MM.1S (cell line): ENCODE results near the gene NRXN3.

ENCODE experiments used
- EZH2 ChIP-seq: fragments of 300-600 bp; sonication (generic); optimal IDR thresholded peaks from 2 replicates; pipeline ENCODE3; 2017; ENCODE audit warnings: low read depth, mild to moderate bottlenecking, antibody characterized with exemption, low read length, mixed read lengths
- EZH2phosphoT487 ChIP-seq: fragments of 300-600 bp; sonication (generic); IDR thresholded peaks from 2 replicates; pipeline ENCODE4 v1.6.1; 2018; ENCODE audit warnings: antibody characterized with exemption, low read length
- TF ChIP-seq, protein P1 (sequence below): fragments of 300-600 bp; sonication (generic); IDR thresholded peaks from 2 replicates; pipeline ENCODE4 v1.5.1; 2016; ENCODE audit warnings: antibody characterized with exemption, low read length, mixed read lengths

DNA sequence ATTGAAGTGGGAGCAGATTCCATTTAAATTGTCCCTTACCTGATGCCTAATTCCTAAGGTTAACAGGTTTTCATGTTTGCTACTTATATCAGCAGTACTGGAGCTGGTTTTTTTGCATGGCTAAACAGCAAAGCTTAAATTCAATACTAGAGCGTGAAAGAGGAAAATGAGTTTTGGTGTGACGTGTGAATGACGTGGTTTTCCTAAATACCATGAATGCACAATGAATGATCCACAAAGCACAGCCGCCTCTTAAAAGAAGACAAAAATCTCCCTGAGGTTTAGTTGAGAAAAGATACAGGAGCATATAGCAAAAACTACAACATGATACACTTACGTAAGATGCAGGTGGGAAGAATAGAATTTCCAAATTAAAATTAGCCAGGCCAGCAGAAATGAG lies 1310.0 kb downstream of the NRXN3 start:
- TF ChIP-seq, protein P1, sequence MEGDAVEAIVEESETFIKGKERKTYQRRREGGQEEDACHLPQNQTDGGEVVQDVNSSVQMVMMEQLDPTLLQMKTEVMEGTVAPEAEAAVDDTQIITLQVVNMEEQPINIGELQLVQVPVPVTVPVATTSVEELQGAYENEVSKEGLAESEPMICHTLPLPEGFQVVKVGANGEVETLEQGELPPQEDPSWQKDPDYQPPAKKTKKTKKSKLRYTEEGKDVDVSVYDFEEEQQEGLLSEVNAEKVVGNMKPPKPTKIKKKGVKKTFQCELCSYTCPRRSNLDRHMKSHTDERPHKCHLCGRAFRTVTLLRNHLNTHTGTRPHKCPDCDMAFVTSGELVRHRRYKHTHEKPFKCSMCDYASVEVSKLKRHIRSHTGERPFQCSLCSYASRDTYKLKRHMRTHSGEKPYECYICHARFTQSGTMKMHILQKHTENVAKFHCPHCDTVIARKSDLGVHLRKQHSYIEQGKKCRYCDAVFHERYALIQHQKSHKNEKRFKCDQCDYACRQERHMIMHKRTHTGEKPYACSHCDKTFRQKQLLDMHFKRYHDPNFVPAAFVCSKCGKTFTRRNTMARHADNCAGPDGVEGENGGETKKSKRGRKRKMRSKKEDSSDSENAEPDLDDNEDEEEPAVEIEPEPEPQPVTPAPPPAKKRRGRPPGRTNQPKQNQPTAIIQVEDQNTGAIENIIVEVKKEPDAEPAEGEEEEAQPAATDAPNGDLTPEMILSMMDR, result no peak
- TF ChIP-seq EZH2 (no peak), EZH2phosphoT487 (no peak)
